Fibroblast of skin of scalp (primary cell): ENCODE data around the gene RAB9A. TPM values are rescaled to one million over a fixed set of nuclear protein-coding genes. Genes with fewer than 3 reads are reported as not detected.
"Not testable (repeated sequence)": the region's sequence is repeated elsewhere in the genome, so short reads cannot be mapped to it uniquely, and the experiment has no call there.

ENCODE experiments used
- DNase-seq: peaks from one replicate; pipeline ENCODE4 v3.0.0-alpha.2; 2013
- polyA plus RNA-seq, 2 experiments: library from polyadenylated mRNA; unstranded; fragments of 120-200 nt; gene quantifications; one replicate each; pipeline ENCODE4 v1.2.1, GENCODE V29; 2013; ENCODE audit not compliant: insufficient read length in 2 of 2

RAB9A gene
- polyA plus RNA-seq (2013, experiment 1 of 2; ENCODE audit: insufficient read length): 31.0 TPM
- 27.8 TPM for polyA plus RNA-seq (2013, experiment 2 of 2; ENCODE audit: insufficient read length)

- peak; percentile 75 for DNase-seq
Measured at GRCh38 chrX:13688958-13689740, at the start of gene RAB9A. Gene RAB9A (plus strand): TSS chrX:13689128. CDS start chrX:13708747, 19,619 bp downstream.

- not testable (repeated sequence) for DNase-seq
Measured at GRCh38 chrX:13641684-13642083, 47.2 kb upstream of the RAB9A start.

DNA sequence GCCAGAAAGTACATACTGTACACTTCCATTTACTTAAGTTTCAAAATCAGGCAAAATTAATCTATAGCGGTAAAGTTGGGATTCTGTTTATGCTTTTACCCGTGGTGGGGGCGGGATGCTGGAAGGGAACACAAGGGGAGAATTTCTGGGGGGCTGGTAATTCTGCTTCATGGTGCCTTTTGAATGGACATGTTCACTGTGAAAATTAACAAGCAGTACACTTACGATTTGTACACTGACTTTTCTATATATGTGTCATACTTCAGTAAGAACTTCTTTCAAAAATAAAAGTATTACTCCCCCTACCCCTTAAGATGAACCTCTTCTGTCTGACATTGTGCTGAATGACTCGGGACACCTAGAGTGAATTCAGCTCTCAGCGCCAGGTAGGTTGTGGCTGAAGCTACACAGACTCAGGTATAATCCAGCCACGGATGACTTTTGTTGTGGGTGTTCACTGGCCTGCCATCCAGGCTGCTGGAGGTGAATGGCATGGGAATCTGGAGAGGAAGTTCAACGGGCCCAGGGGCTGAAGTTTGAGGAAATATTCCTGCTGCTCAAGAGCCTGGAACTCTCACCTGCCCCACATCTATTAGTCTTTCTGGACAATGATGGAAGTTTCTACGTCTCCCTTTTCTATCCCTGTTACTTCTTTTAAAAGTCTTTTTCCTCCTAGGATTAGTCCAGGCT, 43.3 kb upstream of the RAB9A start:
- no peak for DNase-seq

- DNase-seq: peak; percentile 79
Measured at GRCh38 chrX:13646154-13646549, 42.8 kb upstream of the RAB9A start.

- peak; percentile 44 for DNase-seq
Measured at GRCh38 chrX:13647709-13648212, 41.2 kb upstream of the RAB9A start.

DNA sequence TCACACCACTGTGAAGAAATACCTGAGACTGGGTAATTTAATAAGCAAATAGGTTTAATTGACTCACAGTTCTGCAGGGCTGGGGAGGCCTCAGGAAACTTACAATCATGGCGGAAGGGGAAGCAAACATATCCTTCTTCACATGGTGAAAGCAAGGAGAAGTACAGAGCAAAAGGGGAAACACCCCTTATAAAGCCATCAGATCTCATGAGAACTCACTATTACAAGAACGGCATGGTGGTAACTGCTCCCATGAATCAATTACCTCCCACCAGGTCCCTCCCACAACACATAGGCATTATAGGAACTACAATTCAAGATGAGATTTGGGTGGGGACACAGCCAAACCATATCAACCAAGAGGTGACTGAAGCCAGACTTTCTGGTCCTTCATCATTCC, 40.6 kb upstream of the RAB9A start:
- not testable (repeated sequence) for DNase-seq

GRCh38 chrX:13649838-13650237, 39.1 kb upstream of the RAB9A start:
- DNase-seq: peak; percentile 52

DNA sequence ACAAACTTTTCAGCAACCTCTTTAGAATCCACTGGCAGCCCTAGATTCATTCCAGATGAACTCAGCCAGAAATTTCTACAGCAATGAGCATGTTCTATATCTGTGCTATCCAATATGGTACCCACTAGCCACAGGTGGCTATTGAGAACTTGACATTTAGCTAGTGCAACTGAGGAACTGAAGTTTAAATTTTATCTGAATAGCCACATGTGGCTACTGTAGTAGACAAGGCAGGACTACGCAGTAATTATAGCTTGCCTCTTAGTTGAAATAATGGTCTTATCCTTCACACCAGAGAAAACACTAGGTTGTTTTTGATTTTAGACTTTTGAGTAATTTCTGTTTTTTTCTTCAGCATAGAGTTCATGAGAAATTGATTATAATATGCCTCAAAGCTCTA, 38.6 kb upstream of the RAB9A start:
- no peak for DNase-seq

DNA sequence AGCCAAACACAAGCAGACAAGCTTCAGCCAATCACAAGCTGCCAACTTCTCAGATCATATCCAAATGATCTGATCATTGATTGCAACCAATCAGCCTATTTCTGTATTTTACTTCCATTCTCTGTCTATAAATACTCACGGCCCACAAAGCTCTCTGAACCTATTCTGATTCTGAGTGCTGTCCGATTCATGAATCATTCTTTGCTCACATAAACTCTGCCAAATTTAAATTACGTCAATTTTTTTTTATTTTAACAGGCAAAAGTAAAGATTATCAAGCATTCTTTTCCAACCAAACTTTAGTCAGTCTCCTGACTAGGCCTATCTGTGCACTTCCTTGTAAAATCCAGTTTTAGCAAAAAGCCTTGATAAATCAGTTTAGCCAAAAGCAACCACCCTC, 37.8 kb upstream of the RAB9A start:
- DNase-seq: no peak

DNA sequence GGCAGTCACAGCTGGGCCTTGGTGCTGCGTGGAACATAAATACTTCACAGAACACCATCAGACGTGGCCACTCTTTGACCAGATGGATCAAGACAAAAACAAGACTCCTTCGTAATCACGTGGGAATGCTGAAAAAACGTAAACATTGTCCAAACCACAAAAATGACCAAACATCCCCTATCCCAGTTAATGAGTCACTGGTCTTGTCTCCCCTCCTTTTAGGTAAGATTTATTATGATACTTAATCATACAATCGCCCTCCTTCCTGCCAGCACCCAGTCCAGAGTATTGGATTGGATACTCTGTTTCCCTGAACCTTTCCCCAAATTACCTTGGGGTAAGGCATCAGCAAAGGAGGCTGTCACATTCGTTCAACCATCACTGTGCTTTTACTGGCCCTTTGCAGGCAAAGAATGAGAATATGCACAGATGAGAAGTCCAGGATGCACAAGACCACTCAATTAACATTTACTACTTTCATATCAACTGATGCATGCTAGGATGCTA, 36.6 kb upstream of the RAB9A start:
- DNase-seq: peak; percentile 87

DNA sequence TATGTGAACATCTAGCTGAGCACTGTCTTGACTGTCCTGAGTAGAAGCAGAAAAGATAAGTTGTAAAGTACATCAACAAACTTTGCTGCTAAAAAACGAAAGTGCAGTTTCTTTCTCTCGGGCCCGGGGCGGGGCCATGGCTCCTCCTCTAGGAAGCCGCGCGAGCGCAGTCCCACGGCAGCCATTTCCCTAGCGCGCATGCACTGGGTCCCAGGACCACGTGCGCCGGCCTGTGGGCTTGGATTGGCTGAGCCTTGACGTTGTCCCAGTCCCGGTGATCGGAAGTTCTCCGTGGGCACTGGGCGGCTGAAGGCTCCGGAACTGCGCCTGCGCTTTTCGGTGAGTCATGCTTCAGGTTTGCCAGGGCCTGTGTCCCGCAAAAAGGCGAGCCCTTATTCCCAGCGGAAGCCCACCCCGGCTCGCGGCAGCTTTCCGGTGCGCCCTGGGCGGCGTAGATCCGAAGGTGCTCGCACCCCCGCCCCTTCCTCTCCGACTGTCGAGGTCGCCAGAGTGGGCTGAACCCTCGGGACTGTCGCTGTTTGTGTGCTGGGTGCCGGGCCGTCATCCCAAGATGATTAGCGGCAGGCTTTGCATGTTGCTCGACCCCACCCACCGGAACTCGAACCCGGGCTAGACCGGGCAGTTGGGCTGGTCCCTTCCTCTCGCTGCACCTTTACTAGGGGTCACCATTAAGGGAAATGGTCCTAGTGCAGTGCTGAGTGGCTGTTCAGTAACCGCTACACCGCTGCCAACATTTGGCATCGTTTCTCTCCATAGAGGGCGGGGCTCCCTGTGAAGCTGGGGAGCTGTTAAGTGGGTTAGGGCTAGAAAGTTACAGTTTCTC, 35.9 kb upstream of the RAB9A start, which contains the start of gene TCEANC:
TCEANC (plus strand) TSS at position 292 of the 844 bp plus-strand sequence. CDS start 9,368 bp downstream, outside the sequence.
- DNase-seq: peak; percentile 97

- no peak for DNase-seq
Measured at GRCh38 chrX:13654116-13654515, 34.8 kb upstream of the RAB9A start.

GRCh38 chrX:13655674-13656073, 33.3 kb upstream of the RAB9A start:
- no peak for DNase-seq

- DNase-seq: peak; percentile 47
Measured at GRCh38 chrX:13658602-13659001, 30.3 kb upstream of the RAB9A start.

DNA sequence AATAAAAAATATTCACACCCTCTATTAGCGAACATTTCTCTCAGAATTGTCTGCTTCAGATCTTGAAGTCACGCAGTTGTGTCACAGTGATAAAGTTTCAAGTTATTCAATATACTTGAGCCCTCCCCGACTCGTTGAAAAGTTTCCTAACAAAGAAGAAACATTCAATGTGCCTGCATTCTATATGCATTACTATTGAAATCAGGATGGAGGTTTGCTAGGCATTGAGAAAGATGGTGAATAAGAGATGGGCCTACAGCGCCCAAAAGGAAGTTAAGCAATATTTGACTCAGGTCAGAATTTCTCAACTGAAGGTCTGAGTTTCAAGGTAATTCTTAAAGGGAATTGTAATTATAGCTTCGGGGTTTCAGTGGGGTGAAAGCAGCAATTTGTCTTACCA, 29.9 kb upstream of the RAB9A start:
- DNase-seq: peak; percentile 19

DNA sequence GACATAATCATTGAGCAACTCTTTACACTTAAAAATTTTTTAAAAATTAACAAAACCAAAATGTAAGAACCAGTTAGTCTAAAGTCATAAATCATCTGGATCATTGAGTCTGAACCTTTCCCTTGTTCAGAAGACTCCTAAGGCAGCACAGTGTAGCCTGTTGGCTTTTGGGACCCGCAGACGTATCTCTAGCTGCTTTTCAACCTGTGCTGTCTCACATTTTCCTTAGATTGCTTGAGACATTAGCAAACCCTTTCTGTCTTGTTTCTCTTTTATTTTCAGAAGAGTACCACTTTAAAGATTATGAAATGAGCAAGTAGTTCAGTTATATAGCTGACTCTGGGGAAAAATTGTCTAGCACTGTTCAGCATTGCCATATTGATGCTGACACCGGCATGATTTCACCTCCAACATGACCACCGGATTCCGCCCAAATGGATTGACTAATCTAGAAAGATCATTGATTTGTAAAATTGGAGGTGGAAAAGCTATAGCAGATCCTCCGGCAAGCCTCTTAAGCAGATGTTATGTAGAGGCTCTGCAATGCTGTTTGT, 27.1 kb upstream of the RAB9A start:
- no peak for DNase-seq

- peak; percentile 7 for DNase-seq
Measured at GRCh38 chrX:13662355-13662791, 26.6 kb upstream of the RAB9A start.

- no peak for DNase-seq
Measured at GRCh38 chrX:13664020-13664419, 24.9 kb upstream of the RAB9A start.

- DNase-seq: no peak
Measured at GRCh38 chrX:13666836-13667235, 22.1 kb upstream of the RAB9A start.

DNA sequence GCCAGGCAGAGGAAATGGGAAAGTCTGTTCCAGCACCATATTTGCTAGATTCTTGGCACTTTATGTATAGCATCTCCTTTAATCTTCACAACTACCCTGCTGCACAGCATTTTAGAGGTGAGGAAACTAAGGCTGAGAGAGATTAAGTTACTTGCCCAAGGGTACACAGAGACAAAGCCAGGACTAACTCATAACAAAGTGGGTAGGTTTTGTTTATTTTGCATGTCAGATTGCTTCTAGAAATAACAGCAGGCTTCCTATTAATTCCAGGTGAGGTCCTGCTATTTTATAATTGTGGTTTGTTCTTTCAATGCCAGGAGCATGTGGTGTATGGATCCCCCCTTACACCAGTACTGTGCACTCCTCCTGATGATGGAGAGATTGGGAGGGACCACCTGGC, 21.0 kb upstream of the RAB9A start:
- DNase-seq: no peak

DNA sequence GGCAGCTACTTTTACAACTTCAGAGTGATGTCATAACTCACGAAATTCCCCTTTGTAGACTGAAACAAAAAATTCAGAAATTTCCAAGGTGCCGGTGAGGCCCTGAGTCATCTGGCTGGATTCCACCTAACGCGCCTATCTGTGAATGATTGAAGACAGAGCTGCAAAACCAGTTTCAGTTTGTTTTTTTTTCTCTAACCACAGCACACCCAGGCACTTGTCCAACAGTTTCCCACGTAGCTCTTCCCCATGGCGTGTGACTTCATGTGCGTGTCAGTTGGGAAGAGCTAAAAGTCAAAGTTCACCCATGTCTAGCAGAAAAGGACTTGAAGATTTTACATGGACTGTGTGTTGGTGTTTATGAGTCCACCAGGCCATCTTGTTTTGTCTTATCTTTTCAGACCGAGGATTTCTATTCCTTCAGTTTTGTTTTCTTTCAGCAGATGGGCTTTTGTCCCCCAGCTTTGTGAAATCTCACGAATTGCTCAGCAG, 19.6 kb upstream of the RAB9A start:
- DNase-seq: peak; percentile 89

DNA sequence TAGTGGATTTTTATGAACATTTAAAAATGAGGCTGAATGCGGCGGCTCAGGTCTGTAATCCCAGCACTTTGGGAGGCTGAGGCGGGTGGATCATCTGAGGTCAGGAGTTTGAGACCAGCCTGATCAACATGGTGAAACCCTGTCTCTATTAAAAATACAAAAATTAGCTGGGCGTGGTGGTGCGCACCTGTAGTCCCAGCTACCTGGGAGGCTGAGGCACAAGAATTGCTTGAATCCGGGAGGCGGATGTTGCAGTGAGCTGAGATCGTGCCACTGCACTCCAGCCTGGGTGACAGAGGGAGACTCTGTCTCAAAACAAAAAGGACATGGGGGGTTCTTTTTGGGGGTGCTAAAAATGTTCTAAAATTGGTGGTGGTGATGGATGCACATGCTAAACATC, 19.2 kb upstream of the RAB9A start:
- not testable (repeated sequence) for DNase-seq
